K562 (cell line): ENCODE results near the gene ZNF609. TPM values are rescaled to one million over a fixed set of nuclear protein-coding genes. Genes with fewer than 3 reads are reported as not detected.

Experiments used
- ATAC-seq: fragments of 200-7000 bp; cut with Tn5 transposase; 3 replicates; pipeline ENCODE4 v1.9.1; 2020; ENCODE audit warnings: moderate library complexity
- BruUV-seq: library from RNA; stranded (reverse); fragments of 400-500 nt; replicated peaks from 2 replicates; lab custom pipeline; 2021; lab: Mats Ljungman, UMichigan
- CTCF ChIA-PET: fragments of 300-600 bp; formaldehyde crosslinking; extraction: SDS; loops from one replicate; lab custom pipeline; 2021; ENCODE audit warnings: low intra/inter-chr PET ratio; lab: Yijun Ruan, JAX
- POLR2A ChIA-PET: fragments of 300-600, 350-650 bp; sonication (Branson Sonifier 250); formaldehyde crosslinking; extraction: SDS; loops from one replicate; lab custom pipeline; 2021; ENCODE audit warnings: antibody characterized with exemption, inconsistent platforms; lab: Yijun Ruan, JAX
- DNase-seq, 4 experiments: peaks; one replicate each; pipeline versions ENCODE4 v3.0.0 to v3.0.0-alpha.2; 2011 to 2018; ENCODE audit warnings: low spot score in 3 of 4, mixed read lengths in 3 of 4; ENCODE audit errors: extremely low read depth in 1 of 4
- FAIRE-seq: peaks from 2 replicates; lab custom pipeline; 2011; peaks lifted over from hg19 to GRCh38; lab: Jason Lieb, UNC
- H2AFZ ChIP-seq: 2 replicates; pipeline ENCODE4 v1.6.0; 2011; ENCODE audit warnings: low read depth, low read length, control low read depth, inconsistent platforms
- H3K27ac ChIP-seq: fragments of 200-600 bp; 3 replicates; pipeline ENCODE4 v1.8.0; 2011; ENCODE audit warnings: low read depth, mild to moderate bottlenecking, control low read depth, inconsistent platforms, low read length, moderate library complexity, mixed read lengths; ENCODE audit errors: extremely low read depth
- H3K27me3 ChIP-seq, 2 experiments: fragments of 300-600 bp in 1 of 2; 2 replicates in 1 of 2; 3 replicates in 1 of 2; pipeline versions ENCODE4 v1.6.0 to v1.8.0; 2011; ENCODE audit warnings: inconsistent platforms in 2 of 2, low read length in 2 of 2, mild to moderate bottlenecking in 1 of 2, mixed read lengths in 1 of 2, moderate library complexity in 1 of 2; ENCODE audit not compliant: control insufficient read depth in 2 of 2, insufficient read depth in 2 of 2
- H3K36me3 ChIP-seq: fragments of 300-600 bp; 3 replicates; pipeline ENCODE4 v1.8.0; 2011; ENCODE audit warnings: mild to moderate bottlenecking, low read length, inconsistent platforms; ENCODE audit not compliant: control insufficient read depth, insufficient read depth
- H3K4me1 ChIP-seq, 2 experiments: fragments of 200-600 bp in 1 of 2; replicated peaks in 1 of 2; 2 replicates in 1 of 2; 3 replicates in 1 of 2; pipeline versions ENCODE4 v1.5.1 to v1.8.0; 2011; ENCODE audit warnings: inconsistent platforms in 2 of 2, low read length in 2 of 2, mild to moderate bottlenecking in 1 of 2, mixed read lengths in 1 of 2, moderate library complexity in 1 of 2; ENCODE audit not compliant: control insufficient read depth in 2 of 2, insufficient read depth in 2 of 2
- H3K4me2 ChIP-seq: 2 replicates; pipeline ENCODE4 v1.6.1; 2011; ENCODE audit warnings: low read length, control low read depth, inconsistent platforms, mixed read lengths; ENCODE audit not compliant: insufficient read depth
- H3K4me3 ChIP-seq: fragments of 200-600 bp; sonication (generic), shearing (Covaris generic); 2 replicates; pipeline ENCODE4 v1.5.1; 2016; ENCODE audit warnings: control low read depth, inconsistent platforms
- H3K79me2 ChIP-seq: fragments of 200-600 bp; 3 replicates; pipeline ENCODE4 v1.8.0; 2011; ENCODE audit warnings: low read length, inconsistent platforms; ENCODE audit not compliant: control insufficient read depth, insufficient read depth
- H3K9ac ChIP-seq, 2 experiments: 2 replicates each; pipeline versions ENCODE4 v1.6.0 to v1.6.1; 2011; ENCODE audit warnings: low read depth in 2 of 2, low read length in 2 of 2, control low read depth in 1 of 2, inconsistent platforms in 1 of 2, mild to moderate bottlenecking in 1 of 2, mixed read lengths in 1 of 2; ENCODE audit not compliant: insufficient read depth in 1 of 2
- H3K9me1 ChIP-seq: one replicate; pipeline ENCODE4 v1.6.0; 2011; ENCODE audit warnings: inconsistent platforms, mild to moderate bottlenecking, low read length, moderate library complexity; ENCODE audit not compliant: control insufficient read depth, insufficient read depth
- H3K9me3 ChIP-seq: replicated peaks from 2 replicates; pipeline ENCODE4 v1.5.1; 2011; ENCODE audit warnings: low read depth, low read length, inconsistent platforms; ENCODE audit not compliant: control insufficient read depth, insufficient read depth
- H4K20me1 ChIP-seq: replicated peaks from 2 replicates; pipeline ENCODE4 v1.6.1; 2011; ENCODE audit warnings: low read length, inconsistent platforms, mixed read lengths; ENCODE audit not compliant: control insufficient read depth, insufficient read depth
- BRD9 ChIP-seq: fragments of 450-650 bp; IDR thresholded peaks from 2 replicates; pipeline ENCODE4 v1.6.1; 2018; ENCODE audit warnings: low read depth; ENCODE audit not compliant: partially characterized antibody
- CBFA2T3 ChIP-seq: fragments of 450-650 bp; IDR thresholded peaks from 2 replicates; pipeline ENCODE4 v1.6.1; 2017
- CHCHD3 ChIP-seq: fragments of 250-450 bp; sonication (Bioruptor Pico); IDR thresholded peaks from 2 replicates; pipeline ENCODE4 v2.1.2; 2022; ENCODE audit warnings: mild to moderate bottlenecking
- CREB3 ChIP-seq: fragments of 450-650 bp; conservative IDR thresholded peaks from 2 replicates; pipeline ENCODE4 v1.6.1; 2016; ENCODE audit warnings: missing genetic modification characterization, low read depth, mild to moderate bottlenecking, missing compliant biosample characterization, moderate library complexity
- GTF2E2 ChIP-seq: fragments of 200-800 bp; sonication (Bioruptor generic); IDR thresholded peaks from 2 replicates; pipeline ENCODE4 v1.6.1; 2016; ENCODE audit warnings: missing genetic modification characterization, missing compliant biosample characterization
- HDAC2 ChIP-seq: fragments of 450-650 bp; IDR thresholded peaks from 2 replicates; pipeline ENCODE4 v1.6.1; 2016; ENCODE audit warnings: mild to moderate bottlenecking
- HOMEZ ChIP-seq: fragments of 250-450 bp; sonication (Bioruptor Pico); IDR thresholded peaks from 2 replicates; pipeline ENCODE4 v1.4.0; 2020; ENCODE audit warnings: mild to moderate bottlenecking, moderate library complexity
- KAT8 ChIP-seq: fragments of 450-650 bp; IDR thresholded peaks from 2 replicates; pipeline ENCODE4 v1.6.1; 2016; ENCODE audit warnings: low read depth, mild to moderate bottlenecking
- NCOA1 ChIP-seq: fragments of 450-650 bp; IDR thresholded peaks from 2 replicates; pipeline ENCODE4 v1.6.1; 2016; ENCODE audit warnings: low read depth
- NELFE ChIP-seq: IDR thresholded peaks from 2 replicates; pipeline ENCODE4 v1.6.1; 2011; ENCODE audit warnings: mild to moderate bottlenecking; ENCODE audit not compliant: insufficient read depth, insufficient read length
- NUFIP1 ChIP-seq: fragments of 450-650 bp; IDR thresholded peaks from 2 replicates; pipeline ENCODE4 v1.6.1; 2018; ENCODE audit not compliant: partially characterized antibody
- PHB ChIP-seq: fragments of 250-450 bp; sonication (Bioruptor Pico); IDR thresholded peaks from 2 replicates; pipeline ENCODE4 v1.5.0; 2021
- PHB2 ChIP-seq: fragments of 450-650 bp; IDR thresholded peaks from 2 replicates; pipeline ENCODE4 v1.6.1; 2017; ENCODE audit warnings: low read depth
- PHF20 ChIP-seq: fragments of 450-650 bp; IDR thresholded peaks from 2 replicates; pipeline ENCODE4 v1.6.1; 2018; ENCODE audit not compliant: partially characterized antibody
- RAD51 ChIP-seq: fragments of 450-650 bp; IDR thresholded peaks from 2 replicates; pipeline ENCODE4 v1.7.1; 2016; ENCODE audit warnings: low read depth, mild to moderate bottlenecking, borderline replicate concordance
- SIN3B ChIP-seq: fragments of 450-650 bp; IDR thresholded peaks from 2 replicates; pipeline ENCODE4 v1.6.1; 2017; ENCODE audit warnings: low read depth, mild to moderate bottlenecking, moderate library complexity
- SMAD4 ChIP-seq: fragments of 250-450 bp; sonication (Bioruptor Pico); conservative IDR thresholded peaks from 2 replicates; pipeline ENCODE4 v1.8.0; 2021; ENCODE audit warnings: inconsistent platforms, mild to moderate bottlenecking, moderate library complexity
- USF1 ChIP-seq: sonication (generic); formaldehyde crosslinking; IDR thresholded peaks from 2 replicates; pipeline ENCODE4 v1.9.0; 2022; ENCODE audit warnings: mild to moderate bottlenecking, missing genetic modification reagents
- USF2 ChIP-seq: sonication (generic); formaldehyde crosslinking; IDR thresholded peaks from 2 replicates; pipeline ENCODE4 v1.5.0; 2020; ENCODE audit warnings: missing genetic modification reagents
- ZNF232 ChIP-seq: sonication (generic); formaldehyde crosslinking; IDR thresholded peaks from 2 replicates; pipeline ENCODE4 v1.8.0; 2022; ENCODE audit warnings: mild to moderate bottlenecking, missing genetic modification reagents
- ZNF24 ChIP-seq: fragments of 450-650 bp; IDR thresholded peaks from 2 replicates; pipeline ENCODE4 v1.6.1; 2016
- WGBS: fragments of 100-300 bp; shearing (Covaris generic); methylation state at CpG from one replicate; pipeline ENCODE4 v1.1.6; 2016; ENCODE audit warnings: low coverage, mixed read lengths; ENCODE audit not compliant: insufficient coverage; ENCODE audit errors: missing lambda C conversion rate; 5-methylcytosine and 5-hydroxymethylcytosine counted together
- in situ Hi-C: fragments of 300-500 bp; cut with MboI; formaldehyde crosslinking; loops from 4 replicates; pipeline ENCODE4 v1.15.0; 2018; ENCODE audit warnings: inconsistent platforms, mixed read lengths
- intact Hi-C: fragments of 100-400 bp; cut with micrococcal nuclease; formaldehyde crosslinking; loops from 2 replicates; pipeline ENCODE4 v1.14.2; 2022
- polyA plus RNA-seq, 8 experiments: library from polyadenylated mRNA; depleted of rRNA in 4 of 8; stranded (reverse) in 5 of 8; unstranded in 3 of 8; fragments of >200 nt; fragmentation: Nextera tagmentation in 2 of 8; fragmentation: Illumina TruSeq in 1 of 8; extraction: Ambion mirVana in 2 of 8; extraction: Trizol in 1 of 8; gene quantifications; 2 replicates each; pipeline versions ENCODE4 v1.2.1 to v1.2.3, GENCODE V29; 2011 to 2014; ENCODE audit warnings: inconsistent platforms in 1 of 8, missing spikeins in 1 of 8
- total RNA-seq, 7 experiments: library from RNA; depleted of rRNA in 6 of 7; stranded (reverse); fragments of >200 nt in 6 of 7; fragmentation: Illumina TruSeq in 2 of 7; extraction: Trizol in 2 of 7; gene quantifications; 2 replicates each; pipeline versions ENCODE4 v1.2.1 to v1.2.3, GENCODE V29; 2011 to 2021; ENCODE audit warnings: low replicate concordance in 1 of 7

ZNF609 gene
- total and polyA plus RNA-seq, 9 of the 15 experiments (the other 6 are each of a cell fraction or from before 2014, with no cell fraction given), result 3.0 to 38.7 (median 17.8) TPM

- Histone ChIP-seq H3K27me3 (no peaks in the 10 kb centered on the region), H3K4me2 (peak overlapping the region; percentile 30; the same call in 1 of the 2 replicates), H3K9me3 (no peaks in the 10 kb centered on the region), H3K4me1 (peaks cover 10 to 47% of the 10 kb centered on the region in 2 experiments), H3K9me1 (no peaks in the 10 kb centered on the region), H3K36me3 (peaks cover 11% of the 10 kb centered on the region), H4K20me1 (no peaks in the 10 kb centered on the region), H2AFZ (no peak overlapping the region), H3K4me3 (no peak overlapping the region), H3K27ac (peak overlapping the region; percentile 35; the same call in 2 of the 3 replicates), H3K79me2 (peaks cover 90% of the 10 kb centered on the region), H3K9ac (no peak overlapping the region)
- intact Hi-C loops, result loop anchor here (10.0 kb wide), 1 partner anchor 131 kb away; no protein-coding TSS in a partner anchor
- DNase-seq (no peak), FAIRE-seq (peak; percentile 15), ATAC-seq (no peak)
- 15% methylated on average over 2 of the region's 2 CpGs for WGBS
- POLR2A ChIA-PET, result interaction anchor here (0.6 to 1.8 kb wide), 7 partner anchors 9 to 473 kb away, joined by 3 to 7 read pairs (median 3); no protein-coding TSS in a partner anchor
- CTCF ChIA-PET, result no interaction called here
- no TSS peak for BruUV-seq
- in situ Hi-C loops, result no loop called here
- peak; percentile 63; the same call in 1 of the 2 replicates for TF ChIP-seq RAD51
- peak; percentile 73 for TF ChIP-seq ZNF24
- TF ChIP-seq PHB, result no peak
- no peak for TF ChIP-seq PHF20
- TF ChIP-seq PHB2, result no peak
- no peak for TF ChIP-seq CBFA2T3
- TF ChIP-seq USF1, result peak; percentile 43; the same call in 1 of the 2 replicates
- no peak for TF ChIP-seq NCOA1
- no peak for TF ChIP-seq KAT8
- no peak for TF ChIP-seq HOMEZ
- TF ChIP-seq SMAD4 (CRISPR knock-in tag), result peak; percentile 12; the same call in 1 of the 2 replicates
- TF ChIP-seq CHCHD3 (CRISPR knock-in tag), result no peak
- peak; percentile 46 for TF ChIP-seq USF2 (CRISPR knock-in tag)
- TF ChIP-seq NELFE, result no peak
- no peak for TF ChIP-seq CREB3 (tag)
- no peak for TF ChIP-seq NUFIP1
- no peak for TF ChIP-seq SIN3B
- no peak for TF ChIP-seq HDAC2
- no peak for TF ChIP-seq ZNF232 (CRISPR knock-in tag)
- TF ChIP-seq GTF2E2 (tag), result no peak
- TF ChIP-seq BRD9, result no peak
These were observed 105.7 kb downstream of the ZNF609 start for GRCh38 chr15:64566102-64566501.
